Fibroblast of mammary gland (primary cell): ENCODE results near the gene NOMO2.
"Not testable (repeated sequence)": the region's sequence is repeated elsewhere in the genome, so short reads cannot be mapped to it uniquely, and the experiment has no call there.

Experiments used
- DNase-seq: peaks from one replicate; pipeline ENCODE4 v3.0.0-alpha.2; 2010; ENCODE audit warnings: low read depth
- H3K4me3 ChIP-seq: 2 replicates; pipeline ENCODE4 v1.5.1; 2011; ENCODE audit warnings: low read depth, mild to moderate bottlenecking, low read length, moderate library complexity; ENCODE audit not compliant: control insufficient read depth
- TF ChIP-seq, protein P1 (sequence below): conservative IDR thresholded peaks from 2 replicates; pipeline ENCODE4 v1.5.1; 2011; ENCODE audit warnings: low read depth, low read length, inconsistent platforms; ENCODE audit not compliant: control insufficient read depth, insufficient read depth

Gene NOMO2

DNA sequence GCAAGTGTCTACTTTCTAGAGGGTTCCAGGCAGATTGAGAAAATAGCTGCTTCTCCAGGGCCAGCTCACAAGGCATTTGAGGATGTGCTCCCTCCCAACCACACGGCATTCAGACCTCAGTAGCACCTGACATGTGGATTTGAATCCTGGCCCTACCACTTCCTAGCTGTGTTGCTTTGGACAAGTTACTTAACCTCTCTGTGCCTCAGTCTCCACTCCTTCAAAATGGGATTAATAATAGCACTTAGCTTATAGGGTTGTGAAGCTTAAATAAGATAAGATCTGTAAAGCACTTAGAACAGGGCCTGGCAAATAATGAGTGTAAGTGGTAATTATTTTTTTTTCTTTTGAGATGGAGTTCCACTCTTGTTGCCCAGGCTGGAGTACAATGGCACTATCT, 21.0 kb upstream of the NOMO2 start:
- no peak overlapping the region for H3K4me3 ChIP-seq
- TF ChIP-seq, protein P1, sequence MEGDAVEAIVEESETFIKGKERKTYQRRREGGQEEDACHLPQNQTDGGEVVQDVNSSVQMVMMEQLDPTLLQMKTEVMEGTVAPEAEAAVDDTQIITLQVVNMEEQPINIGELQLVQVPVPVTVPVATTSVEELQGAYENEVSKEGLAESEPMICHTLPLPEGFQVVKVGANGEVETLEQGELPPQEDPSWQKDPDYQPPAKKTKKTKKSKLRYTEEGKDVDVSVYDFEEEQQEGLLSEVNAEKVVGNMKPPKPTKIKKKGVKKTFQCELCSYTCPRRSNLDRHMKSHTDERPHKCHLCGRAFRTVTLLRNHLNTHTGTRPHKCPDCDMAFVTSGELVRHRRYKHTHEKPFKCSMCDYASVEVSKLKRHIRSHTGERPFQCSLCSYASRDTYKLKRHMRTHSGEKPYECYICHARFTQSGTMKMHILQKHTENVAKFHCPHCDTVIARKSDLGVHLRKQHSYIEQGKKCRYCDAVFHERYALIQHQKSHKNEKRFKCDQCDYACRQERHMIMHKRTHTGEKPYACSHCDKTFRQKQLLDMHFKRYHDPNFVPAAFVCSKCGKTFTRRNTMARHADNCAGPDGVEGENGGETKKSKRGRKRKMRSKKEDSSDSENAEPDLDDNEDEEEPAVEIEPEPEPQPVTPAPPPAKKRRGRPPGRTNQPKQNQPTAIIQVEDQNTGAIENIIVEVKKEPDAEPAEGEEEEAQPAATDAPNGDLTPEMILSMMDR = no peak
- DNase-seq = no peak

DNA sequence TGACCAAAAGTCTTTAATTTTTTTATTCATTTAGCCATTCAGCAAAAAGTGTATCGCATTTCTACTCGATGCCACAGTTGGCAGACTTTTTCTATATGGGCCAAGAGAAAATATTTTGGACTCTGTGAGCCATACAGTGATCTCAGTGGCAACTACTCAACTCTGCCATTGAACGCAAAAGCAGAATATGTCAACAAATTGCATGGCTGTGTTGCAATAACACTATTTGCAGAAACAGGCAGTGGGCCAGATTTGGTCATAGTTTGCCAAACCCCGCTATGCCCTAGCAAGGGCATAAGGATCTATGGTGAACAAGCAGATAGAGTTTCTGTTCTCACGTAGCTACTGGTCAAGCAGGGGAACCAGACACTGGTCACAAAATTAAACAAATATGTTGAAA, 18.5 kb upstream of the NOMO2 start:
- not testable (repeated sequence) for DNase-seq, H3K4me3 ChIP-seq

DNA sequence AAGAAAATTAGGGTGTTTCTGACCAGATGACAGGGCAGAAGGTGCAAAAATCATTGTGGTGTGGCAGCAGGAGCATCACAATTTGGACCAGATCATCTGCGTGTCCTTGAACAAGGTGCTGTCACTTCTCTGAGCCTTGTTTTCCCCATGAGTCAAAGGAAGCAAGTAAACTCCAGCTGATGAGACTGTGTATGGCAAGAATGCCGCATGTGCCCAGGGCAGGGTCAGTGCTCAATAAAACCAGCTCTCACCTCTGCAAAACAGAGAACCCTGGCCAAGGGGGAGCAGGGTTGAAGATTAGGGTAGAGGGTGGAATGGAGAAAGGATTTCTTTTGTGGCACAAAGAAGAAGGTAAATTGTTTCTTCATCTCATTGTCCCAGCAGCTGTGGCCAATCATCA, 17.4 kb upstream of the NOMO2 start:
- DNase-seq, H3K4me3 ChIP-seq: not testable (repeated sequence)

DNA sequence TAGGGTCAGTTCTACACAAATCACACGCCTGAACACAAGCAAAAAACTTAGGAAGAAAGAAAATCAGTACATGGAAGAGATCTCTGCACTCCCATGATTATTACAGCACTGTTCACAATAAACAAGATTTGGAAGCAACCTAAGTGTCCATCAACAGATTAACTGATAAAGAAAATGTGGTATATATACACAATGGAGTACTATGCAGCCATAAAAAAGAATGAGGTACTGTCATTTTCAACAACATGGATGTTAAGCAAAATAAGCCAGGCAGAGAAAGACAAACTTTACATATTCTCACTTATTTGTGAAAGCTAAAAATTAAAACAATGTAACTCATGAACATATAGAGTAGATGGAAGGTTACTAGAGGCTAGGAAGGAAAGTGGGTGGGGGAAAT, 16.0 kb upstream of the NOMO2 start:
- not testable (repeated sequence) for DNase-seq, H3K4me3 ChIP-seq

DNA sequence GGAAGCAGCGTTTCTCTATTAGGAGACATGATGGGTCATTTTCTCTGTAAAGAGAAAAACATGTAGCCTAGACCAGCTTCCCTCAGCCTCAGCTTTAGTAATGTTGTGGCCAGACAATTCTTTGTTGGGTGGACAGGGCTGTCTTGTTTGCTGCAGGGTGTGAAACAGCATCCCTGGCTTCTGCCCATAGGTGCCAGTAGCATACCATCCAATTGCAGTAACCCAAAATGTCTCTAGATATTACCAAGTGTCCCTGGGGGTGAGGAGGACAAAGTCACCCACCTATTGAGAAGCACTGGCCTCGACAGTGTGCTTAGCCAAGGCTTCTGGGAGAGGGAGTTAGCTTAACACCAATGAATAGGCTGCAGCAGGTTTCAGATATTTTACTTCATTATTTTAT, 14.0 kb upstream of the NOMO2 start:
- not testable (repeated sequence) for DNase-seq

DNA sequence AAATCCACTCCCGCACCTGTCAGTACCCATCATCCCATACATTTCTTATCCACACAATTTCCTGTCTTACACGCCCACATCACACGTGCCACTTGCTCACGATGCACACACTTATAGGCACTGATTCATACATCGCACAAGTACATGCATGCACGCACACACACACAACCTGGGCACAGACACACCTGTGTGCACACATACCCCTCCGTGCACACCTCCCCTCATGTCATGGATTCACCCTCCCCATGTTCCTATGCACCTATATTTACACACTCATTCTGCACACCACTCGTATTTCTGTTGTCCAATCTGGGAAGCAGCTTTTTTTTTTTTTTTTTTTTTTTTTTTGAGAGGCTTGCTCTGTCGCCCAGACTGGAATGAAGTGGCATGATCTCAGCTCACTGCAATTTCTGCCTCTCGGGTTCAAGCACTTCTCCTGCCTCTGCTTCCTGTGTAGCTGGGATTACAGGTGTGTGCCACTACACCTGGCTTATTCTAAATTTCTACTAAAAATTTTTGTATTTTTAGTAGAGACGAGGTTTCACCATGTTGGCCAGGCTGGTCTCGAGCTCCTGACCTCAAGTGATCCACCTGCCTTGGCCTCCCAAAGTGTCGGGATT, 13.5 kb upstream of the NOMO2 start:
- DNase-seq, H3K4me3 ChIP-seq: not testable (repeated sequence)

More for the DNA sequence above, 14.0 kb upstream of the NOMO2 start:
- H3K4me3 ChIP-seq = not testable (repeated sequence)

DNA sequence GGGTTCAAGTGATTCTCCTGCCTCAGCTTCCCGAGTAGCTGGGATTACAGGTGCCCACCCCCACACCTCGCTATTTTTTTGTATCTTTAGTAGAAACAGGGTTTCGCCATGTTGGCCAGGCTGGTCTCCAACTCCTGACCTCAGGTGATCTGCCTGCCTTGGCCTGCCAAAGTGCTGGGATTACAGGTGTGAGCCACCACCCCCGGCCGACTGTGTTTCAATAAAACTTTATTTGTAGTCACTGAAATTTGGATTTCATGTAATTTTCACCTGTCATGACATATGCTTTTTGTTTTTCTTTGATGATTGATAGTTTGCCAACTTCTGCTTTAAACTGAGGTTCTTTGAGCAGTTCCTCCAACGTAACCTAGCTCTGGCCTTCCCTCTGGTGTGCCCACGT, 12.0 kb upstream of the NOMO2 start:
- not testable (repeated sequence) for H3K4me3 ChIP-seq, DNase-seq

DNA sequence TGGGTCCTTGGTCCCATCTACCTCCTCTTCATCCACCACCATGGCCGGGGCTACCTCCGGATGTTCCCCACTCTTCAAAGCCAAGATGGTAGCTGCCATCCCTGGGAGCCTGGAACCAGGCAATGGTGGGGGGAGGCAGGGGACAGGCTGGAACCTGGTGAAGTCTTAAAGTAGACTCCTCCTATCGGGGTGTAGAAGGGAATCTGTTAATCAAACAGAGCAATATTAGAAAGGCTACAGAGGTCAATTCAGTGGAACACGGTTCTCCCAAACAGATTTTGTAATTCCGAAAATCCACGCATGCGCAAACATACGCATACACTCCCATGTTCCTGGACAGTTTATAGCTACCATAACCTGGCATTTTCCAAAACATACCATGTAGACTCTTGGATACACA, 11.1 kb upstream of the NOMO2 start:
- DNase-seq, H3K4me3 ChIP-seq: not testable (repeated sequence)

DNA sequence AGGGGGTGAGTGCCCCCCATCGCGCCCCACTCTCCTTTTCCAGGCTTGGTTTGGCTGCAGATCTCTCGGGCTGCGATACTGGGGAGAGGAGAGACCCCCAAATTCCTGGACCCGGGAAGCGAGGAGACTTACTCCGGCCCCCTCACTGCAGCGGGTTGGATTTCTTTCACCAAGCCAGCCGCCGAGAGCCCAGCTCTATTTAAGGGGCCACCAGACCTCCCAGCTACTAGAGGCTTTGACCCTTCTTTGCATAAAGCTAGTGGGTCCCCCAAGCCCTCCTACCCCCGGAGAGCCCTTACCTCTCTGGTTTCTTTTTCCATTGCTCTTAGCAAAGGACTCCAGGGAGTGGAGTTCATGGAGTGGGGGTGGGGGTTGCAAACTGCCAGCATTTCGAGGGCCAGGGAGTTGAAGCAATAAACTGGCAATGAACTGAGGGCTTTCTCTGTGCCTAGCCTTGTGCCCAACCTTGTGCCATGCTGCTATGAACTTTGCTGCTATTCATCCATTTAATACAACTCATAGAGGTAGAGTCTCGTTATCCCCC, 9.5 kb upstream of the NOMO2 start:
- DNase-seq, H3K4me3 ChIP-seq: not testable (repeated sequence)

DNA sequence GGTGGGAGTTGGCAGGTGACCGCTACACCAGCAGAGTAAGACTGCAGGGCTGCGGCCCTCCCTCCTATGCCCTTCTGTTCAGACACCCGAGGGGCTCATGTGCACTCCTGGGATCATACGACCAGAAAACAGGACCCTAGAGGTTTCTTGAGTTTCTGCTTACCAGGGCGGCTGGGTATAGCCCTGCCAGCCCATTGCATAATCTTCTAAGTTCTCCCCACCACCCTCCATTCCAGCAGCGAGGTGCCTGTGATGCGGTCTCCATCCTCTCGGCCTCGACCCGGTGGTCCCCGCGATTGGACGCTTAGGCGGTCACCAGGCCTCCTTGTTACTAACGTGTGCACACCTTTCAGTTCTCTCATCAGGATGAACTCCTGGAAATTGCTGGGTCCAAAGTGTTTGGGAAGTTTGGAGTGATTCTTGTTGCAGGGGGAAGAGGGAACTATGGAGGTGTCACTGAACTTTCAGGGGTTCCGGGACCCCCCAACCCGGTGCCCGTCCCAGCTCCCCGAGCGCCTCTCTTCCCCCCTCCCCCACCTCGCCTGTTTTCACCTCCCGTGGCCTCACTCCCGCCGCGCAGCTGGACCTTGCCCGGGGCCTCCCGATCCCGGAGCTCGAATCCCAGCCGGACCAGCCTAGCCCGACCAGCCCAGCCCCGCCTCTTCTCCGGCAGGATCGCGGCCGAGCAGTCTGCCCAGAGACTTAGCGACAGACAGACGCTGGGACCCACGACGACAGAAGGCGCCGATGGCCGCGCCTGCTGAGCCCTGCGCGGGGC, 8.8 kb upstream of the NOMO2 start:
- not testable (repeated sequence) for H3K4me3 ChIP-seq, DNase-seq

DNA sequence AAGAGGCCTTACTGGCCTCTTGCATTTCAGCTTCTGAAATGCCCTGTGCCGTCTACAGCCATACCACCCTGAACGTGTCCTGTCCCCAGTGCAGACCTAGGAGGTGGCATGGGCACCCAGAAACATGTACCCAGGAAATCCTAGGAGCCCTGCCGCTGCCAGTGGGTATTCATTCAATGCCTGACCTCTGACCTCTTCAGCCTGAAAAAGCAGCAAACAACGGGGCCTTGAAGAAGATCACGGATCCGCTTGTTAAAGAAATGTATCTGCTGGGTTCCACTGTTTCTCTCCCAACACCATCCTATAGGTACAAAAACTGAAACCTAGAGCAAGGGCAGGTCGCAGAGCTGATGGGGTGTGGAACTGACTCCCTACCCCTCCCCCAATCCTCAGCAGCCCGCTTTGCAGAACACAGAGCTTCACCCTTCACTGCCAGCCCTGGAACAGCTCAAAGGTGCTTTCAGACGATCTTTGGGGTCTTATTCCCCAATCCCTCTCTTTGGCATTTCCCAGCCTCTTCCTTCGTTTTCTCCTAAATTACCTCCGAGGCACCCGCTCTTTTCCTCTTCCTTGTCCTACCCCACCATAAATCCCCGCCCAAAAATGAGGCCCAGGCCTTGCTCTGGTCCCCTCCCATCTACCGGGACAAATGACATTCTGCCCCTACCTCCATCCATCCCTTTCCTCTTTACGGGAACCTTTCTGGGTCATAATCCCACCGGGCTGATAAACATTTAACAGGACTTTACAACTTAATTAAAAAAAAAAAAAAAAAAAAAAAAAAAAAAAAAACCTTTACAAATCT, 1.3 kb downstream of the NOMO2 start:
- DNase-seq = not testable (repeated sequence)
- peak overlapping the region; percentile 51 for H3K4me3 ChIP-seq

DNA sequence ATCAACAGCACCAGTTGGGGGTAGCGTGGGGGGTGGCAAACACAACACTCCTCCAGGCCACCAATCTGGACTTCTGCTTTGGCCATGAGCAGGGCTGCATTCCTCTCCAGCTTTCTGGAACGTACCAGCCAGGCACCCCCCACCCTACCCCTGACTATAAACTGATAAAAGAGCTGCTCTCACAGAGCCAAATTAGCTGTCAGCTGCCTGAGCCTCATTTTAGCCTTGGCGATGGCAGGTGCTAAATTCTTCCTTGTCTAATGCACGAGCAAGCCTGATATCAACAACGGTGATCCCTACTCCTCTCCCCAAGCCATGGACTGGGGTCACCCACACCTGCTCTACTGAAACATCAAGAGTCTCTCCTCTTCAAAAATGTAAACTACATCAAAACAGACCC, 8.2 kb downstream of the NOMO2 start:
- H3K4me3 ChIP-seq, DNase-seq: not testable (repeated sequence)

DNA sequence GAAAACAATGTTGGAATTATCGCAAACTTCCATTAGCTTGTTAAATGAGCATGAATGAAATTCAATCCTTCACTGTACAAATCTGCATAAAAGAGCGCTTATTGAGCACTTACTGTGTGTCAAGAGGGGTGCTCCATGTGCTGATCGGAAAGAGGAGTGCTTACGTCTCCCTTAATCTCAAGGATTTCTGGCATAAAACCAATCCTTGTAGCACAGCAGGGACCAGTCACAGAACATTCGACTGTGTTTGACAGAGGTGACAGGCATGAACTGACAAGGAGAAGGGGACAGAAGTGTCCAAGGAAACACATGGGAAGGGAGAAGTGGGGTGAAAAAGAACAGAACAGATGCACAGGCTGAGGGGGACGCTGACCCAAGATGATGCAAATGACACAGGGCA, 14.5 kb downstream of the NOMO2 start:
- not testable (repeated sequence) for DNase-seq, H3K4me3 ChIP-seq

DNA sequence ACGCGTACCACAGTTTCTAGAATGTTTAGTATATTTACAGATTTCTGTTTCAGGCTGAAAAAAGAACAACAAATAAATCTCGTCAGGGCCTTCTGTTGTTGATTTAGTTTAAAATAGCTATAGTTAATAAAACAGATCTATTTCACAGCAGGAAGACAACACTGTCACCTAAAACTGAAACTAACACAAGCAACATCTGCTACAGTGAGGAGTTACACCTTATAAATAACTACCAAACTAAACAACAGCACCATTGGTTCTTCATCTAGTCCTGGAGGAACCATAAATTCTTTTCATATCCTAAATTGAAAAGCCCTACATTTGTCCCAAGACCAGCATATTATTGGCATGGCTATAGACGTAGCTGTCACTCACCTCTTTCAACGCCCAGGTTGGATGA, 15.0 kb downstream of the NOMO2 start:
- DNase-seq, H3K4me3 ChIP-seq: not testable (repeated sequence)

DNA sequence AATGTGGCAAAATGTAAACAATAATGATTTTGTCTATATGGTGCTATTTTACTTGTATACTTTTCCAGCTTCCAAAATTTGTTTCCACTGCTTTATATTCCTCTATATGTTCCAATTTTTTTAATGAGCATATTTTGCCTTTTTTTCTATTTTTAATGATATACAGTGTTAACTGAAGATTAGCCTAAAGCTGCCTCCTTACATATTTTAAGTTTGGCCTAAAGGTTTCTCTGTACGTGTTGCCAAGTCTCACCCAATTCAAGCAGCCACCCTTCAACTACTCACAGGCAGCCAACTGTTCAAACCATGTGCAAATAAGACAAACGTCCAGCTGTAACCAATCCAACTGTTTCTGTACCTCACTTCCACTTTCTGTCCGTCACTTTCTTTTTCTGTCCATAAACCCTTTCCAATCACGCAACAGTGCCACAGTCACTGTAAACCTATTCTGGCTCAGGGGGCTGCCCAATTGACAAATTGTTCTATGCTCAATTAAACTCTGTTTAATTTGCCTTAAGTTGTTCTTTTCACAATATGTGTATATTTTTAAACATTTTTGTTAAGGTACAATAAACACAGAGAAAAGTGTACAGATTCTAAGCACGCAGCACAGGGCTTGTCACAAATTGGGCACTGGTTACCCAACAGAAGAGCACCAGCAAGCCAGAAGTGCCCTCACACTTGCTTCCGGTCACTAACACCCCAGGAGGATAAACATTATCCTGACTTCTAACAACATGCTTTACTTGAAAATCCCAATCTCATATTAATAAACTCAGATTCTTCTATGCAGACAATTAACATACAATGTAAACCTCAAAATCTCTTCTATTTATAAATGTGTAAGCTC, 17.4 kb downstream of the NOMO2 start:
- DNase-seq, H3K4me3 ChIP-seq: not testable (repeated sequence)

DNA sequence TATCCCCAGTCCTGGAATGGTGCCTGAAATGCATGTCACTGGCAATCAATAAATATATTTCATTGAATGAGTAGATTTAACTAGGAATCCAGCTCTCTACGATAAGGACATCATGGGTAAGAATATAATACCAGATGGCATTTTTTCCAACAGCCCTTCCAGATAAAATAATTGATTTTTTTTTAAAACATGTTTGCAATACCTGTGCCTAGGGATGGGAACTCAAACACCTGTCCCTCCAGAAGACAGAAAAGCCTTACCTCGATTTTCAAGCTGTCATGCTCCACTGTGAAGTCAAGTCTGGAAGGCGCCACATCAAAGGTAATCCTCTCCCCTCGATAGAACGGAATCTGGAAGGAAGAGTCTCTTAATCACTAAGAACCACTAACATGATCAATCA, 20.0 kb downstream of the NOMO2 start:
- not testable (repeated sequence) for H3K4me3 ChIP-seq, DNase-seq

DNA sequence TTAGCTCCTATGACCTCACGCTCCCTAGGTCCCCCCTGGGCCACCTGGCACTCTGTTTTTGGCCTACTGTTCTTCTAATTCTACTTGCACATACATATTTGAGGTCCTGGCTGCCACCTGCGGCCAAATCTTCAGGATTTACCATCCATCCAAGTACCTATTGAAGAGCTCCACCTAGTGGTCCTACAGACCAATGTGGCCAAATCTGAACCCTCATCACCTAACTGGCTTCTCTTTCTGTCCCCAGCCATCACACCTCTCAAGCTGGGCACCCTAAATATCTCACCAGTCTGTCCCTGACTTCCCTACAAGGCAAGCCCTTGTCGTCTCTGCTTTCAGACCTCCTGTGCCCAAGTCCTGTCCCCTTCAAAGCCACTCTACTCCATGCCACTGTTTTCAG, 24.9 kb downstream of the NOMO2 start:
- H3K4me3 ChIP-seq, DNase-seq: not testable (repeated sequence)
